IMR-90 (cell line): ENCODE results near the gene ACIN1. TPM values are rescaled to one million over a fixed set of nuclear protein-coding genes. Genes with fewer than 3 reads are reported as not detected.

Source experiments
- ATAC-seq: fragments of 200-7000 bp; cut with Tn5 transposase; 2 replicates; pipeline ENCODE4 v1.9.1; 2020; ENCODE audit warnings: low read depth, mild to moderate bottlenecking, moderate library complexity
- BruUV-seq: library from RNA; stranded (reverse); fragments of 400-500 nt; replicated peaks from 2 replicates; lab custom pipeline; 2021; lab: Mats Ljungman, UMichigan
- CTCF ChIA-PET: fragments of 300-600 bp; formaldehyde crosslinking; extraction: SDS; loops from one replicate; lab custom pipeline; 2021; ENCODE audit warnings: antibody characterized with exemption; lab: Yijun Ruan, JAX
- POLR2A ChIA-PET: fragments of 300-600 bp; sonication (Branson Sonifier 250); formaldehyde crosslinking; loops from one replicate; lab custom pipeline; 2022; ENCODE audit warnings: antibody characterized with exemption; ENCODE audit not compliant: unreplicated experiment; lab: Charles Lee
- DNase-seq: peaks from one replicate; pipeline ENCODE4 v3.0.0; 2013
- H2AFZ ChIP-seq: replicated peaks from 2 replicates; pipeline ENCODE3; 2013; ENCODE audit warnings: low read length, mild to moderate bottlenecking; ENCODE audit not compliant: poor library complexity
- H2AK5ac ChIP-seq: 2 replicates; pipeline ENCODE4 v1.6.1; 2013; ENCODE audit warnings: low read depth, low read length, inconsistent platforms
- H2AK9ac ChIP-seq: replicated peaks from 2 replicates; pipeline ENCODE3; 2013; ENCODE audit warnings: mild to moderate bottlenecking, low read depth, low read length, moderate library complexity; ENCODE audit not compliant: poor library complexity
- H2BK120ac ChIP-seq: 2 replicates; pipeline ENCODE4 v1.6.1; 2013; ENCODE audit warnings: low read depth, low read length, inconsistent platforms
- H2BK15ac ChIP-seq: 3 replicates; pipeline ENCODE4 v1.6.1; 2013; ENCODE audit warnings: low read depth, low read length, inconsistent platforms
- H2BK20ac ChIP-seq: 2 replicates; pipeline ENCODE4 v1.6.1; 2013; ENCODE audit warnings: low read depth, mild to moderate bottlenecking, inconsistent platforms, low read length, moderate library complexity
- H2BK5ac ChIP-seq: 2 replicates; pipeline ENCODE4 v1.6.1; 2013; ENCODE audit warnings: mild to moderate bottlenecking, low read depth, low read length, inconsistent platforms; ENCODE audit not compliant: poor library complexity, severe bottlenecking
- H3K14ac ChIP-seq: replicated peaks from 2 replicates; pipeline ENCODE4 v1.6.1; 2013; ENCODE audit warnings: low read depth, low read length, inconsistent platforms
- H3K18ac ChIP-seq: 2 replicates; pipeline ENCODE4 v1.6.1; 2013; ENCODE audit warnings: low read depth, low read length, control low read depth
- H3K23ac ChIP-seq: 2 replicates; pipeline ENCODE4 v1.6.1; 2013; ENCODE audit warnings: low read depth, low read length, inconsistent platforms
- H3K27ac ChIP-seq: 2 replicates; pipeline ENCODE4 v1.5.1; 2013; ENCODE audit warnings: mild to moderate bottlenecking, control low read depth, low read length; ENCODE audit not compliant: insufficient read depth
- H3K27me3 ChIP-seq: 2 replicates; pipeline ENCODE4 v1.6.1; 2013; ENCODE audit warnings: low read length; ENCODE audit not compliant: control insufficient read depth, insufficient read depth
- H3K36me3 ChIP-seq: 2 replicates; pipeline ENCODE4 v1.6.1; 2013; ENCODE audit warnings: low read length, mixed read lengths; ENCODE audit not compliant: control insufficient read depth, insufficient read depth
- H3K4ac ChIP-seq: 2 replicates; pipeline ENCODE4 v1.6.1; 2013; ENCODE audit warnings: low read depth, low read length, inconsistent platforms
- H3K4me1 ChIP-seq: 2 replicates; pipeline ENCODE4 v1.6.1; 2013; ENCODE audit warnings: low read length, mixed read lengths; ENCODE audit not compliant: control insufficient read depth, insufficient read depth
- H3K4me2 ChIP-seq: 2 replicates; pipeline ENCODE4 v1.6.1; 2013; ENCODE audit warnings: low read depth, mild to moderate bottlenecking, control low read depth, low read length, moderate library complexity
- H3K4me3 ChIP-seq: 2 replicates; pipeline ENCODE4 v1.5.1; 2013; ENCODE audit warnings: low read depth, mild to moderate bottlenecking, control low read depth, low read length, moderate library complexity; ENCODE audit not compliant: insufficient read depth
- H3K56ac ChIP-seq: 2 replicates; pipeline ENCODE4 v1.6.1; 2013; ENCODE audit warnings: low read length, inconsistent platforms; ENCODE audit not compliant: insufficient read depth; ENCODE audit errors: extremely low read depth
- H3K79me1 ChIP-seq, 2 experiments: 2 replicates each; pipeline ENCODE4 v1.6.1; 2013; ENCODE audit warnings: low read length in 2 of 2, inconsistent platforms in 1 of 2, low read depth in 1 of 2
- H3K9ac ChIP-seq: 2 replicates; pipeline ENCODE4 v1.6.1; 2013; ENCODE audit warnings: low read depth, low read length, control low read depth
- H3K9me1 ChIP-seq: 2 replicates; pipeline ENCODE4 v1.6.1; 2013; ENCODE audit warnings: low read length, inconsistent platforms; ENCODE audit not compliant: insufficient read depth
- H3K9me3 ChIP-seq: 2 replicates; pipeline ENCODE4 v1.6.1; 2013; ENCODE audit warnings: low read length; ENCODE audit not compliant: control insufficient read depth, insufficient read depth
- H4K20me1 ChIP-seq: 2 replicates; pipeline ENCODE4 v1.6.1; 2013; ENCODE audit warnings: low read length, inconsistent platforms; ENCODE audit not compliant: insufficient read depth
- H4K5ac ChIP-seq: 2 replicates; pipeline ENCODE4 v1.6.1; 2013; ENCODE audit warnings: mild to moderate bottlenecking, low read depth, low read length, control low read depth
- H4K8ac ChIP-seq, 2 experiments: 2 replicates each; pipeline ENCODE4 v1.6.1; 2013; ENCODE audit warnings: low read depth in 2 of 2, low read length in 2 of 2, control low read depth in 1 of 2, inconsistent platforms in 1 of 2
- H4K91ac ChIP-seq: 2 replicates; pipeline ENCODE4 v1.6.1; 2013; ENCODE audit warnings: low read depth, low read length, inconsistent platforms; ENCODE audit not compliant: insufficient read depth
- BHLHE40 ChIP-seq: fragments of 150-350 bp; IDR thresholded peaks from 2 replicates; pipeline ENCODE4 v1.6.1; 2016; ENCODE audit warnings: mild to moderate bottlenecking, low read depth, low read length
- CEBPB ChIP-seq: IDR thresholded peaks from 2 replicates; pipeline ENCODE4 v1.6.1; 2012; ENCODE audit warnings: low read depth, low read length, improper control_type of control experiment
- CHD1 ChIP-seq: IDR thresholded peaks from 2 replicates; pipeline ENCODE4 v1.6.1; 2012; ENCODE audit warnings: low read depth, low read length, improper control_type of control experiment
- CTCF ChIP-seq: conservative IDR thresholded peaks from 2 replicates; pipeline ENCODE4 v1.5.1; 2012; ENCODE audit warnings: mild to moderate bottlenecking, low read depth, low read length, improper control_type of control experiment
- FOS ChIP-seq: fragments of 150-350 bp; IDR thresholded peaks from 2 replicates; pipeline ENCODE4 v1.6.1; 2016; ENCODE audit warnings: low read depth, low read length
- MAFK ChIP-seq: IDR thresholded peaks from 2 replicates; pipeline ENCODE4 v1.6.1; 2012; ENCODE audit warnings: low read depth, low read length, improper control_type of control experiment
- MAZ ChIP-seq: IDR thresholded peaks from 2 replicates; pipeline ENCODE4 v1.6.1; 2012; ENCODE audit warnings: low read depth, mild to moderate bottlenecking, low read length, improper control_type of control experiment, moderate library complexity, borderline replicate concordance
- MXI1 ChIP-seq: IDR thresholded peaks from 2 replicates; pipeline ENCODE4 v1.6.1; 2012; ENCODE audit warnings: low read depth, mild to moderate bottlenecking, low read length, moderate library complexity, borderline replicate concordance
- NFE2L2 ChIP-seq: fragments of 150-350 bp; IDR thresholded peaks from 2 replicates; pipeline ENCODE4 v1.6.1; 2016; ENCODE audit warnings: low read depth, mild to moderate bottlenecking, low read length
- RAD21 ChIP-seq: IDR thresholded peaks from 2 replicates; pipeline ENCODE4 v1.6.1; 2012; ENCODE audit warnings: low read length, improper control_type of control experiment
- RCOR1 ChIP-seq: IDR thresholded peaks from 2 replicates; pipeline ENCODE4 v1.6.1; 2012; ENCODE audit warnings: mild to moderate bottlenecking, low read length, improper control_type of control experiment; ENCODE audit not compliant: insufficient replicate concordance
- RFX5 ChIP-seq: IDR thresholded peaks from 2 replicates; pipeline ENCODE4 v1.8.0; 2012; ENCODE audit warnings: low read depth, mild to moderate bottlenecking, low read length, moderate library complexity
- SMC3 ChIP-seq: fragments of 150-350 bp; IDR thresholded peaks from 2 replicates; pipeline ENCODE4 v1.6.1; 2016; ENCODE audit warnings: low read depth, mild to moderate bottlenecking, antibody characterized with exemption, low read length, moderate library complexity
- USF2 ChIP-seq: fragments of 150-350 bp; IDR thresholded peaks from 2 replicates; pipeline ENCODE4 v1.6.1; 2017; ENCODE audit warnings: mild to moderate bottlenecking, antibody characterized with exemption, low read length, low read depth
- WGBS, 2 experiments: methylation state at CpG; one replicate each; pipeline versions ENCODE4 v1.1.5 to v1.1.7; 2013; ENCODE audit warnings: missing lambda C conversion rate in 2 of 2; ENCODE audit not compliant: insufficient read length in 1 of 2; ENCODE audit errors: extremely low coverage in 2 of 2; 5-methylcytosine and 5-hydroxymethylcytosine counted together
- dilution Hi-C: fragments of 300-500 bp; cut with HindIII; formaldehyde crosslinking; loops from one replicate; pipeline ENCODE4 v1.14.3; 2018; ENCODE audit warnings: low sequenced_read_pairs; ENCODE audit not compliant: unreplicated experiment
- in situ Hi-C: fragments of 300-500 bp; cut with MboI; formaldehyde crosslinking; loops from 3 replicates; pipeline ENCODE4 v1.14.3; 2019; ENCODE audit warnings: low sequenced_read_pairs, inconsistent platforms, mixed read lengths
- intact Hi-C: fragments of 100-400 bp; cut with micrococcal nuclease; formaldehyde crosslinking; loops from 2 replicates; pipeline ENCODE4 v1.10.0; 2022
- polyA plus RNA-seq, 3 experiments: library from polyadenylated mRNA; depleted of rRNA; stranded (reverse); fragments of >200 nt; gene quantifications; 2 replicates each; pipeline ENCODE4 v1.2.3, GENCODE V29; 2012; ENCODE audit warnings: low replicate concordance in 1 of 3
- total RNA-seq: library from RNA; depleted of rRNA; stranded (reverse); fragments of >200 nt; gene quantifications from 2 replicates; pipeline ENCODE4 v1.2.3, GENCODE V29; 2012
- TF ChIP-seq, protein P1 (sequence below): fragments of 150-350 bp; IDR thresholded peaks from 2 replicates; pipeline ENCODE4 v1.6.1; 2016; ENCODE audit warnings: low read depth, mild to moderate bottlenecking, low read length, moderate library complexity, borderline replicate concordance

ACIN1 gene
- total and polyA plus RNA-seq, 2 of the 4 experiments (the other 2 are of a cell fraction): 73.8 to 185 TPM

- Histone ChIP-seq H4K91ac (no peak overlapping the region), H3K4me3 (no peak overlapping the region), H3K9ac (no peak overlapping the region), H3K14ac (no peak overlapping the region), H4K5ac (no peak overlapping the region), H3K9me3 (no peaks in the 10 kb centered on the region), H2BK120ac (no peak overlapping the region), H3K4ac (no peak overlapping the region), H3K4me2 (no peak overlapping the region), H3K4me1 (no peaks in the 10 kb centered on the region), H2AFZ (no peak overlapping the region), H2AK5ac (no peak overlapping the region), H3K79me1 (no peaks in the 10 kb centered on the region), H3K9me1 (no peaks in the 10 kb centered on the region), H4K8ac (no peak overlapping the region), H2BK5ac (no peak overlapping the region), H3K27ac (no peak overlapping the region), H2BK20ac (no peak overlapping the region), H2AK9ac (no peak overlapping the region), H3K23ac (no peak overlapping the region), H3K56ac (no peak overlapping the region), H3K18ac (no peak overlapping the region), H4K20me1 (no peaks in the 10 kb centered on the region), H3K27me3 (peaks cover 30% of the 10 kb centered on the region), H2BK15ac (no peak overlapping the region), H3K36me3 (no peaks in the 10 kb centered on the region)
- no peak for TF ChIP-seq FOS
- no peak for TF ChIP-seq SMC3
- no peak for TF ChIP-seq CHD1
- TF ChIP-seq CEBPB: no peak
- no peak for TF ChIP-seq RFX5
- no peak for TF ChIP-seq MAFK
- no peak for TF ChIP-seq RAD21
- no peak for TF ChIP-seq RCOR1
- no peak for TF ChIP-seq USF2
- no peak for TF ChIP-seq MAZ
- TF ChIP-seq MXI1: no peak
- TF ChIP-seq, protein P1, sequence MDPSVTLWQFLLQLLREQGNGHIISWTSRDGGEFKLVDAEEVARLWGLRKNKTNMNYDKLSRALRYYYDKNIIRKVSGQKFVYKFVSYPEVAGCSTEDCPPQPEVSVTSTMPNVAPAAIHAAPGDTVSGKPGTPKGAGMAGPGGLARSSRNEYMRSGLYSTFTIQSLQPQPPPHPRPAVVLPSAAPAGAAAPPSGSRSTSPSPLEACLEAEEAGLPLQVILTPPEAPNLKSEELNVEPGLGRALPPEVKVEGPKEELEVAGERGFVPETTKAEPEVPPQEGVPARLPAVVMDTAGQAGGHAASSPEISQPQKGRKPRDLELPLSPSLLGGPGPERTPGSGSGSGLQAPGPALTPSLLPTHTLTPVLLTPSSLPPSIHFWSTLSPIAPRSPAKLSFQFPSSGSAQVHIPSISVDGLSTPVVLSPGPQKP: no peak
- TF ChIP-seq BHLHE40: no peak
- TF ChIP-seq CTCF: no peak
- TF ChIP-seq NFE2L2: no peak
- in situ Hi-C loops: loop anchor here (5.0 kb wide), 1 partner anchor 52 kb away; the partner anchor contains the start of gene SLC7A8
- no peak for ATAC-seq
- intact Hi-C loops: no loop called here
- ChIA-PET CTCF (interaction anchor here (1.0 to 2.3 kb wide), 2 partner anchors 9 to 57 kb away, joined by 4 to 9 read pairs; no protein-coding TSS in a partner anchor), POLR2A (no interaction called here)
- 100% methylated on average over 2 of the region's 7 CpGs; no CpG with 5 or more reads in 1 of the 2 experiments for WGBS, 2 experiments
- no peak for DNase-seq
- BruUV-seq: no TSS peak
- dilution Hi-C loops: no loop called here
Measured at GRCh38 chr14:23129759-23130316, 34.9 kb upstream of the ACIN1 start.
